NB4 (cell line): Measurements from ENCODE around the gene NUDC.

Experiments used
- DNase-seq: peaks from one replicate; pipeline ENCODE4 v3.0.0; 2010; ENCODE audit warnings: low read depth
- H3K4me3 ChIP-seq: one replicate; pipeline ENCODE4 v1.5.1; 2011; ENCODE audit warnings: mild to moderate bottlenecking, low read depth, low read length, moderate library complexity
- CTCF ChIP-seq: IDR thresholded peaks from one replicate; pipeline ENCODE4 v1.5.1; 2012; ENCODE audit warnings: low read depth, low read length
- MAX ChIP-seq: IDR thresholded peaks from 2 replicates; pipeline ENCODE4 v1.6.1; 2011; ENCODE audit warnings: low read depth, low read length
- MYC ChIP-seq: IDR thresholded peaks from 2 replicates; pipeline ENCODE4 v1.6.1; 2011; ENCODE audit warnings: low read depth, low read length
- POLR2A ChIP-seq: IDR thresholded peaks from 2 replicates; pipeline ENCODE4 v1.6.1; 2011; ENCODE audit warnings: mild to moderate bottlenecking; ENCODE audit not compliant: insufficient read length; ENCODE audit errors: extremely low read depth

NUDC gene

GRCh38 chr1:26959722-26960624, 38.4 kb downstream of the NUDC start, which contains the start of gene KDF1:
Gene KDF1, minus strand, starts transcription at chr1:26960468. Its CDS starts 8,088 bp downstream, at chr1:26952380.
- TF ChIP-seq POLR2A, result no peak
- no peak for TF ChIP-seq MYC
- TF ChIP-seq CTCF, result no peak
- no peak for TF ChIP-seq MAX
- H3K4me3 ChIP-seq, result no peak within 1 kb of the TSS
- DNase-seq, result no peak

- no peak overlapping the region for H3K4me3 ChIP-seq
- no peak for DNase-seq
- TF ChIP-seq POLR2A, result no peak
- TF ChIP-seq MYC, result no peak
- no peak for TF ChIP-seq CTCF
- TF ChIP-seq MAX, result no peak
Observed at GRCh38 chr1:26960625-26960966, 39.1 kb downstream of the NUDC start.

- peak; percentile 88 for DNase-seq
- no peak overlapping the region for H3K4me3 ChIP-seq
- TF ChIP-seq CTCF, result no peak
- TF ChIP-seq MAX, result 0 out of 2 replicates have a peak, but pooled peaks have one; percentile 29
- 0 out of 2 replicates have a peak, but pooled peaks have one; percentile 35 for TF ChIP-seq MYC
Observed at GRCh38 chr1:26961826-26962225, 40.3 kb downstream of the NUDC start.

GRCh38 chr1:26965213-26965612, 43.7 kb downstream of the NUDC start:
- H3K4me3 ChIP-seq, result no peak overlapping the region
- TF ChIP-seq POLR2A (no peak), CTCF (no peak), MAX (no peak), MYC (no peak)
- DNase-seq, result no peak

GRCh38 chr1:26965628-26966027, 44.1 kb downstream of the NUDC start:
- DNase-seq, result no peak
- H3K4me3 ChIP-seq, result no peak overlapping the region
- no peak for TF ChIP-seq CTCF
- no peak for TF ChIP-seq MYC
- no peak for TF ChIP-seq POLR2A
